ENCODE results near the gene TSPAN2.

TSPAN2 gene

GRCh38 chr1:115136706-115137105, 47.4 kb upstream of the TSPAN2 start:
- TF ChIP-seq MAX (IDR thresholded peaks at IDR 0.05) (no peak), YY1 (IDR thresholded peaks at IDR 0.05; ENCODE audit: low read depth) (no peak), RAD21 (IDR thresholded peaks at IDR 0.05; ENCODE audit: low read depth) (no peak), TAF1 (IDR thresholded peaks at IDR 0.05; ENCODE audit: low read depth) (no peak), REST (IDR thresholded peaks at IDR 0.05; ENCODE audit: low read depth) (no peak), USF1 (IDR thresholded peaks at IDR 0.05) (no peak), CREB1 (IDR thresholded peaks at IDR 0.05; ENCODE audit: low read depth) (no peak), TEAD4 (IDR thresholded peaks at IDR 0.05) (no peak), CEBPB (IDR thresholded peaks at IDR 0.05) (no peak), FOXM1 (IDR thresholded peaks at IDR 0.05; ENCODE audit: borderline replicate concordance, low read depth) (no peak), EP300 (IDR thresholded peaks at IDR 0.05; ENCODE audit: borderline replicate concordance) (no peak)

GRCh38 chr1:115136106-115136505, 46.8 kb upstream of the TSPAN2 start:
- TF ChIP-seq REST (IDR thresholded peaks at IDR 0.05; ENCODE audit: low read depth) (no peak), TAF1 (IDR thresholded peaks at IDR 0.05; ENCODE audit: low read depth) (no peak), MAX (IDR thresholded peaks at IDR 0.05) (no peak), ZBTB7A (IDR thresholded peaks at IDR 0.05; ENCODE audit: low read depth) (no peak), FOXM1 (IDR thresholded peaks at IDR 0.05; ENCODE audit: borderline replicate concordance, low read depth) (no peak), EP300 (IDR thresholded peaks at IDR 0.05; ENCODE audit: borderline replicate concordance) (no peak), USF1 (IDR thresholded peaks at IDR 0.05) (no peak), EGR1 (IDR thresholded peaks at IDR 0.05) (no peak), CREB1 (IDR thresholded peaks at IDR 0.05; ENCODE audit: low read depth) (no peak), RAD21 (IDR thresholded peaks at IDR 0.05; ENCODE audit: low read depth) (no peak), TEAD4 (IDR thresholded peaks at IDR 0.05) (no peak), TCF12 (IDR thresholded peaks at IDR 0.05; ENCODE audit: low read depth) (no peak), YY1 (IDR thresholded peaks at IDR 0.05; ENCODE audit: low read depth) (no peak), CEBPB (IDR thresholded peaks at IDR 0.05) (no peak), NFIC (IDR thresholded peaks at IDR 0.05) (no peak)

- TF ChIP-seq TEAD4 (IDR thresholded peaks at IDR 0.05) (no peak), TAF1 (IDR thresholded peaks at IDR 0.05; ENCODE audit: low read depth) (no peak), CEBPB (IDR thresholded peaks at IDR 0.05) (no peak), ZBTB7A (IDR thresholded peaks at IDR 0.05; ENCODE audit: low read depth) (no peak), USF1 (IDR thresholded peaks at IDR 0.05) (no peak), NFIC (IDR thresholded peaks at IDR 0.05) (no peak), EGR1 (IDR thresholded peaks at IDR 0.05) (no peak), YY1 (IDR thresholded peaks at IDR 0.05; ENCODE audit: low read depth) (no peak), TCF12 (IDR thresholded peaks at IDR 0.05; ENCODE audit: low read depth) (no peak), EP300 (IDR thresholded peaks at IDR 0.05; ENCODE audit: borderline replicate concordance) (no peak), CREB1 (IDR thresholded peaks at IDR 0.05; ENCODE audit: low read depth) (no peak), MAX (IDR thresholded peaks at IDR 0.05) (no peak), FOXM1 (IDR thresholded peaks at IDR 0.05; ENCODE audit: borderline replicate concordance, low read depth) (no peak), RAD21 (IDR thresholded peaks at IDR 0.05; ENCODE audit: low read depth) (no peak), REST (IDR thresholded peaks at IDR 0.05; ENCODE audit: low read depth) (no peak)
These were observed 46.4 kb upstream of the TSPAN2 start for GRCh38 chr1:115135681-115136080.
